Fibroblast of skin of right biceps (primary cell): Measurements from ENCODE around the gene BRSK1.
A peak's percentile ranks its signal among the peaks of the same experiment; 100 is the strongest.

Experiments used
- DNase-seq: peaks from one replicate; pipeline ENCODE4 v3.0.0-alpha.2; 2013

BRSK1 gene

DNA sequence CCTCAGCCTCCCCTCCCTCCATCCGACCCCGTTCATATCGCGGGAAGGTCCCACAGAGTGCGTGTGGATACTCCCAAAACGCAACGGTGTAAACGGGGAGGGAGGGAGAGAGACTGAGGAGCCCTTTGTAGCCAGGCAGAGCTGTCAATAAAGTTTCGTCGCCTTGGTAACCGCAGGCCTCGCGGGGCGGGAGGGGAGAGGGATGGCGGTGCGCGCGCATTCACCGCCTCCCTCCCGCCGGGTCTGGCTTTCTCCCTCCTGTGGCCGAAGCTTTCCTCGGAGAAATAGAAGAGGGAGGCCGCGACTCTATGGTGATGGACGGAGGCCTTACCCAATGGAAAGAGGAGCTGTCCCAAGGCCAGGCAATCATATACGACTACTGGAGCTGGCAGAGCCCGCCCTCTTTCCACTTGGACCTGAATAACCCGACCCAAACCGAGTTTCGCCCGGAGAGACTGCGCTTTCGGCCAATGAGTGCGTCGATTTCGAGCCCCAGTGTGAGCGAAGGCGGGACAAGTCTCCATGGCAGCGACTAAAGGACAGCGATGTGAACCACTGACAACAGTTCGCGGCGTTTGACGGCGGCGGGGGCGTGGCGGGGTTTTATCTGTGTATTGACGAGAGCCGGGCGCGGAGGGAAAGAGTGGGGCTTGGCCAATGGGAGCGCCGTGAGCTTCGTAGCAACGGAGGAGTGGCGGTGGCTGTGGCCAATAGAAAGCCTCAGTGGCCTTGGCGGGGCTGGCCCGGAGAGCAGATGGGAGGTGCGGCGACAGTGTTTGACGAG, 55.5 kb downstream of the BRSK1 start, which contains the start of gene KMT5C:
TSS of gene KMT5C (plus strand) at position 772 of the 784 bp plus-strand sequence. CDS start 2,061 bp downstream, outside the sequence.
- DNase-seq, result peak; percentile 100

DNA sequence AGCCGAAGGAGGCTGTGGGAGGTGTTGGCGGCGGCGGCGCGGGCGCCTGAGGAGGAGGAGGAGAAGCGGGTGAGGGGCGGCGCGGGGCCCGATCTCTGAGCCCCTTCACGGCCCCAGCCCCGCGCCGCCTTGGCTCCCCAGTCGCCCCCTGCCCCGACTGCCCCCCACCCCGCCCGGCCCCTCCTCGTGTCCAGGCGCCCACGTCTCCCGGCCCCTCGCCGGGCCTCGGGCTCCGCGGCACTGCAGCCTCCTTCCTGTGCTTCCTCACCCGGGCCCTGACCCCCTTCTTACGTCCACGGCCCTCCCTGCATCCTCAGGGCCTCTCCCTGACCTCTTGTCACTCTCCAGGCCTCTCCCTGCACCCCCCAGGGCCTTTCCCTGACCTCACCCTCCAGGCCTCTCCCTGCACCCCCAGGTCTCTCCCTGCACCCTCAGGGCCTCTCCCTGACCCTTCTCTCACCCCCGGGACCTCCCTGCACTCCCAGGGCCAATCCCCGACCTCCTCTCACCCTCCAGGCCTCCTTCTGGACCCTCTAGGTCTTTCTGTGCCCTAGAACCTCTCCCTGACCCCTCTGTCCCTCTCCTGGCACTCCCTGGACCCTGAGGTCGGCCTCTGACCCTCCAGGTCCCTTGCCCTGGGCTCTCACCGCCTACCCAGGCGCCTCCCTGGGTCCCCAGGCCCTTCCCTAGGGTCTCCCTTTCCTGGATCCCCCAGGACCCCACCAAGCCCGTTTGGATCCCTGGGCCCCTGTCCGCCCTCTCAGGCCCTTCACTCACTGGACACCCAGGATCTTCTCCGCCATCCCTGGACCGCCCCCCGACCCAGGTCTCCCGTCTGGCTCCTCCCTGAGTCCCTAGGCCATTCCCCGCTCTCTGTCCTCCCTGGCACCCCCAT, 56.3 kb downstream of the BRSK1 start:
- no peak for DNase-seq

DNA sequence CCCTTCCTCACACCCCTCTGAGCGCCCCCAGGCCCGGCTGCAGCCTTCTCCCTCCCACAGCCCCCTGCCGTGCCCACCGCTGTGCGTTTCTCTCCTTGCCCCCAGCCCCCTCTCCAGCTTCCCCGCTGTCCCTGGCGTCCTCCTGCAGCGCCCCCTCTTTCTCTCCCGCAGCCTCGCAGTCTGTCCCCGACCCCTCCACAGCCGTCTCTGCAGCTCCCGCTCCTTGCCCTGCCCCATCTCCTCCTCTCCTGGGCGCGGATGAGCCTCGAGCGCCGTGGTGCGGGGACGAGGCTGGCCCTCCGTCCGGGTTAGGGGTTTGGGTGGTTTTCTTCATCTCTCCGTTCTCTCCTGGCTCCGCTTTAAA, 57.0 kb downstream of the BRSK1 start:
- DNase-seq, result no peak

DNA sequence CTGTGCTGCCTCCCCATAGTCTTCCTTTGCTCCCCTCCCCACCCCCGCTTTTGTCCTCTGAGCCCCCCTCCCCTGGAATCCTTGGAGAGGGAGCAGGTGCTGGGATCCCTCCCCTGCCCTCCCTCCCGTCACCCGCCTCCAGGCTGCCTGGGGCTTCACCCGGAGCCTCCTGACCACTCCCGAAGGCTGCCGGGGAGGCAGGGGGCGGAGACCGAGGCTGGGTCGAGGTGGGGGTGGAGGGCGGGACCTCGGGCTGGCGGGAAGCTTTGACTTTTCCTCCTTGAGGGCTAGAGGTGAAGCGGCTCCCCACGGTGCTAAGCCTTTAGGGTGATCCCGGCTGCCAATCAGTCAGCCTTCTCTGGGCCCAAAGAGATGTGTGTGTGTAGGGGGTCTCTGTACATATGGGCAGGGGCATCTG, 57.4 kb downstream of the BRSK1 start:
- DNase-seq, result peak; percentile 57

DNA sequence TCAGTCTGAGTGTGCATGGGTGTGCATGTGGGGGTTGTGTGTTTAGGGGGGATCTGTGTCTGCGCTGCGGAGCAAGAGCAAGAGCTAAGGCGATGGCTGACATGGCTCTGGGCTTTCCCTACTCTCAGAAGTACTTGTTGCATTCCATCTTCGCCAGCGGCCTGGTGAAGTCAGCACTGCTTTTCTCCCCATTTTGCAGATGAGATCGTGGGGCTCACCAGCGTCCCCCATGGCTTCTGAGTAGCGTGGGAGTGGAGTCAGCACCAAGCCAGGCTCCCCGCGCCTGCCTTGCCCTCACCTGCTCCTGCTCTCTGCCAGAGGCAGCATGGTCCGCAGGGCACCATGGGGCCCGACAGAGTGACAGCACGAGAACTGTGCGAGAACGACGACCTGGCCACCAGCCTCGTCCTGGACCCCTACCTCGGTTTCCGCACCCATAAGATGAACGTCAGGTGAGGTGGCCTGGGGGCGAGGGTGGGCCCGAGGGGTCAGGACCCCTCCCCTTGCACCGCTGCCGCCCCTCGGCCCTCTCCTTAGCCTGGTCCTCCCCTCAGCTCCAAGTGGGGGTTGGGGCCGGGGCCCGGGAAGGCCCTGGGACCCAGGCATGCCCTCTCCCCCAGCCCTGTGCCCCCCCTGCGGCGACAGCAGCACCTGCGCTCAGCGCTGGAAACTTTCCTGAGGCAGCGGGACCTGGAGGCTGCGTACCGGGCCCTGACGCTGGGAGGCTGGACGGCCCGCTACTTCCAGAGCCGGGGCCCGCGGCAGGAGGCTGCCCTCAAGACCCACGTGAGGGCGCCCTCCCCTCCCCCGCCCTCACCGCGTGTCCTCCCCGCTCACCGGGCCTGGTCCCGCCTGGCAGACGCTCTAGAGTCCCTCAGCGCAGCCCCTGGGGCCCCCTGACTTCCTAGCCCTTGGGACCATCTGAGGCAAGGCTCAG, 58.1 kb downstream of the BRSK1 start:
- DNase-seq, result no peak

DNA sequence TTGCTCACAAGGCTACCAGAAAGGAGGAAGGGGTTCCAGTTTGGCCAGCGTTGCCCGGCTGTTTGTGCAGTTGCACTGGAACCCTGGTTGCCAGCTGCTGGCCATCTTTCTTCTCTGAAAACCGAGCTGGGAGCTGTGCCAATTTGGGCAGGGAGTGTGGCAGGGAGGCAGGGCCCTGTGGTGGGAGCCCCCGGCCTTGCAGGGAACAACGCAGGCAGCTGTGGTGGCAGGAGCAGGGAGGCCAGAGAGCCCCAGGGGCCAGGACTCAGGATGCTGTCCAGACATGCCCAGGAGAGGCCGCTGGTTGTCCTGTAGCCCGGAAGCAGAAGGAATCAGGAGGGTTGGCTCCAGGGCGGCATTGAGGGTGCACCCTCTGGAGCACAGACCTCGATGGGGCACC, 60.6 kb downstream of the BRSK1 start:
- DNase-seq, result no peak

DNA sequence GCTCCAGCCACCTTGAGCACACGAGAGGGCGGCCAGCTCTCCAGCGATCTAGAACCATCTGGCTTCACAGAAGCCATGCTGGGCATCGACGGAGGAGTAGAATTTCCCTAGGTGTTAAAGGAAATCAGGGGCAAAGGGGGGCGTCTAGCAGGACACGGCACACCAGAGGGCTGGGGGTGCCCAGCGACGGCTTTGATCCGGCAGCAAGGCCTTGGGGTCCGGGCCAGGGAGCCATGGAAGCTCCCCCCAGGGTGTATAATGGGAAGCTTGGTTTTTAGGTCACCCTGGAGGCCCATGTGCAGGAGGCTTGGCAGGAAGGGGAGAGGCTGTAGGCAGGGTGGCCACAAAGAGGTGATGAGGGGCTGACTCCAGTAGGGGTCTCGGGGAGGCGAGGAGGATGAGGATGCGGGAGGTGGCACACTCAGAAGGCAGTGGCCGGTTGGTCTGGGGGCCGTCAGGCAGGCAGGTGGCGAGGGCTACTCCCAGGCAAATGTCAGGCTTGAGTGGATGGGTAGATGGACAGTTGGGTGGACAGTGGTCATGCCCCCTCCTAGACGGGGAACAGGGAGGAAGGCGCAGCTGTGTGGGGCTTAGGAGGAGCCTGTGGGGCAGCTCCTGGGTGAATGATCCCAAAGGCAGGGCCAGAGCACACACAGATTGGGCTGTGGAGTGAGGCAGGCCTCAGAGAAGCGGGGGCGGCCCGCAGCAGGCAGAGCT, 61.5 kb downstream of the BRSK1 start:
- DNase-seq, result no peak

DNA sequence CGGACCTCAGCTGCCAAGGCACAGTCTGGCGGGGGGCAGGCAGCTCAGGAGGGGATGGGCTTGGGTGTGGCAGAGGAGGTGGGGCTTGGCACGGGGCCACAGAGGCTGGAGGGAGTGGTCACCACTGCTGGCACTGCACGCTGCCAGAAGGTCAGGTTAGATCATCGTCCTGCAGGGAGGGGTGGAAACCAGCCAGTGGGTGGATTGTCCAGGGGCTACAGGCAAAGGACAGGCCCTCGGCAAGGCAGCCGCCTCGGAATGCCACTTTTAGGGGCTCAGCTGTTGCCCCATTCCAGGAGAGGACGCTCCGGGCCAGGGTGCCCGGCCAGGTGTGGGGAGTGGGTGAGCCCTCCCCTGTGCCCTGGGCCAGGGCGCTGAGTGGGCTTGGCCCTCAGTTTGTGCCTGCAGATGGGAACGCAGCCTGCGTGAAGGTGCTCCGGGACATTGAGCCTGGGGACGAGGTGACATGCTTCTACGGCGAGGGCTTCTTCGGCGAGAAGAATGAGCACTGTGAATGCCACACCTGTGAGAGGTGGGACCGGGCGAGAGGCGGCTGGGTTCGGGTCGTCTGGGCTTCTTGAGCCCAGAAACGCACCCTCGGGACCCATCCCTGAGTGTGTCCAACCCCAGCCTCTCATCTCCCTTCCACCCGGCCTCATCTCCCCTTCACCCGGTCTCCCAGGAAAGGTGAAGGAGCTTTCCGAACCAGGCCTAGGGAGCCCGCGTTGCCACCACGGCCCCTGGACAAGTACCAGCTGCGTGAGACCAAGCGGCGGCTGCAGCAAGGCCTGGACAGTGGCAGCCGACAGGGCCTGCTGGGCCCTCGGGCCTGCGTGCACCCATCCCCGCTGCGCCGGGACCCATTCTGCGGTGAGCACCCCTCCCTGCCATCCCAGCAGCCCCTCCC, 62.3 kb downstream of the BRSK1 start:
- DNase-seq, result no peak

DNA sequence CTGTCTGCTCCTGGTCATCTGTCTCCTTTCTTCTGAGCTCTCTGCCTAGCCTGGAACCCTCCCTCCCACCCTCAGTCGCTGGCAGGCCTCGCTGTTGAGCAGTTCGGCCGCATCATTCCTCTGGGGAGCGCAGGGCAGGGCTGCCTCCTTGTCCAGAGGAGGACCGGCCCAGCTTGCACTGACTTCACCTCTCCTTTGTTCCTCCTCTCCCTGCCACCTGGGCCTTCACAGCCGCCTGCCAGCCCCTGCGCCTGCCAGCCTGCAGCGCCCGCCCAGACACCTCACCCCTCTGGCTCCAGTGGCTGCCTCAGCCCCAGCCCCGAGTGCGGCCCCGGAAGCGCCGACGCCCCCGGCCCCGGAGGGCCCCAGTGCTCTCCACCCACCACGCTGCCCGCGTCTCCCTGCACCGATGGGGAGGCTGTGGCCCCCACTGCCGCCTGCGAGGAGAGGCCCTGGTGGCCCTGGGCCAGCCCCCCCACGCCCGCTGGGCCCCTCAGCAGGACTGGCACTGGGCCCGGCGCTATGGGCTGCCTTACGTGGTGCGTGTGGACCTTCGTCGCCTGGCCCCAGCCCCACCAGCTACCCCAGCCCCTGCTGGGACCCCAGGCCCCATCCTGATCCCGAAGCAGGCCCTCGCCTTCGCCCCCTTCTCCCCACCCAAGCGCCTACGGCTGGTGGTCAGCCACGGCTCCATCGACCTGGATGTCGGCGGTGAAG, 63.1 kb downstream of the BRSK1 start:
- no peak for DNase-seq

DNA sequence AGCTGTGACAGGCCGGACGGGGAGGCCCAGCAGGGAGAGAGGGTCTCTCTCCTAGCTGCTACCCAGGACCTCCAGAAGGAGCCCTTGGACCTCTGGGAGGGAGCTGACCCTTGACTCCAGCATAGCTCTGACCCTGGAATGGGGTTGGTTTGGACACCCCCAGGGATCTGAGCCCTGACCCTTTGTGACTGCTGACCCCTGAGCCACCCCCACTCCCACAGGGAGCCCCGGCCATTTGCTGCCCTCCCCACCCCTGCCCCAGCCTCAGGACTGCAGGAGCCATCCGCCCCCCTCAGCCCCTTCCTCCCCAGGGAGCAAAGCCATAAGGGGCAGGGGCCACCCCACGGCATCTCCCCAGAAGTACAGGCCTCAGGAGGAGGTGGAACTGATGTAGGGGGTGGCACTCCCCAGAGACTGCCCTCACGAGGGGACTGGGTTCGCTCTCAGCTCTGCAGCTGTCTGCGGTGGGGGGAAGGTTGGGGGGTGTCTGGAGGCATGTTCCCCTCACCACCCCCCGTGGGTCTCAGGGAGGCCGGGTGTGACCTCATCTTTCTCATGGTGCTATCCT, 63.7 kb downstream of the BRSK1 start:
- DNase-seq, result no peak

DNA sequence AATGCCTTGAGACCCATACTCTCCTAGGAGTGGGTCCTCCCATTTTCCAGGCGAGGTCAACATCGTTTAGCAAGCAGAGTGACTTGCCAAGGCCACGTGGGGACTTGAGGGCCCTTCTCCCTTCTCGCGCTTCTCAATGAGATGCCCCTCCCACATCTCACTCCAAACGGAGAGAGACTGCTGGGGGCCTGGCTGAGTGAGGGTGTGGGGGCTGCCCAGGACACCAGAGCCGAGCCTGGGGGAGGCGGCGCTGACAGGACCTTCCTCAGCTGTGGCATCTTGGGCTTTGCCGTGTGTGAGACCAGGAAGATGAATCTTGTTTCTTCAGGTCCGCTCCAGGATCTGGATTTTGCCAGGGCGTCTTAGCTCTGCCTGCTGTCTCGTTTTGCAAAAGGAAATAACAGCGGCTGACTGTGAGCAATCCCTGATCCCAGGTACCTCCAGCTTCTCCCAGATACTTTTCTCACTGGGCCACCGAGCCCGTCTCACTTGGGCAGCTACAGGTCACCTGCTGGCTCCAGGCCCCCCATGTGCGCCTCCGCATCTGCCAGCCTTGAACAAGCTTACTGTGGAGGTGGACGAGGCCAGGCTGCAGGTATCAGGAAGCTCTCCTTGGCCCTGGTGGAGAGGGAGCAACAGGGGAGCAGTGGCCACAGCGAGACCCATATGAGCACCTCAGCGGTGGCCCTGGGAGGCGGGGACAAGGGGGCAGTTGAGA, 64.7 kb downstream of the BRSK1 start:
- no peak for DNase-seq

DNA sequence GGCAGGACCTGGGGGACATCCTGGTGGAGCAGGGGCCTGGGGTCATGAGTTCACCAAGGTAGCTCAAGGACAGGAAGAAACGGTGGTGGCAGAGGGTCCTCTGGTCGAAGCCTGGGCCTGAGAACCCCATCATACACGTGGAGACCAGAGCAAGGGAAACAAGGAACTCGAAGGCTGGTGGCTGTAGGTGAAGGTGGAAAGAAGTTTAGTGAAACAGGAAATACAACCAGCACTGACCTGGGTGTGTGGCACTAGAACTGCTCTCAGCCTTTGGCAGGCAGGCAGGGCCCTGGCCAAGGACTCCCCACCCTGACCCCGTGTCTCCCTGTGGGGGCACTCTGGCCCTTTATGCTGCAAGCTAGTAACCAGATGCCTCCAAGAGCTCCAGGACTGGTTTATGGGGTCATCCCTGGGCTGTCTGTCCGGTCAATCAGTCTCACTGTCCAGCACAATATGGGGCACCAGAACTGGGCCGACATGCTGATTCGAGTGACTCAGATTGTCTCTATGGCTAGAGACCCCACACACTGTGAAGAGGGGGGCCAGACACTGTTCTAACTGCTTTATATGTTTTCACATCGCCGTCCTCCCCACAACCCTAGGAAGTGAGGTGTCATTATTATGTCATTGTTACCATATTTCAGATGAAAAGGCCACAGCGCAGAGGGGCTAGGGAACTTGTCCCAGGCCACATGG, 67.0 kb downstream of the BRSK1 start:
- DNase-seq, result no peak

DNA sequence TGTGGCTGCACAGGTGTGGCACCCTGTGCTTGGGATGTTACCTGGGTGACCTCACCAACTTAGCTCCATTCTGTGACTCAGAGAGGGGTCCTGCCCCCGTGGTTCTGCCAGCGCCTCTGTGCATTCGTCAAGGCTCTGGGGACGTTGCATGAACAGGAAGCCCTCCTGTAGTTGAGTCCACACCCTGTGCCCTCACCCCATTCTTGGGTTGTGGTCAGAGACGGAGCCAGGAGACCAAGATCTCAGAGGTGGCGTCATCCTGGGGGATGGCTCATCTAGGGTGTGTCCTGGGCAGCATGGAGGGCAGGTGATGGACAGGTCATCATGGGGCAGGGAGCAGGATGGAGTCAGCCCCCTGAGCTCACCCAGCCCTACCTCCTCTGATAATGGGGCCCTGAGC, 68.2 kb downstream of the BRSK1 start:
- no peak for DNase-seq

DNA sequence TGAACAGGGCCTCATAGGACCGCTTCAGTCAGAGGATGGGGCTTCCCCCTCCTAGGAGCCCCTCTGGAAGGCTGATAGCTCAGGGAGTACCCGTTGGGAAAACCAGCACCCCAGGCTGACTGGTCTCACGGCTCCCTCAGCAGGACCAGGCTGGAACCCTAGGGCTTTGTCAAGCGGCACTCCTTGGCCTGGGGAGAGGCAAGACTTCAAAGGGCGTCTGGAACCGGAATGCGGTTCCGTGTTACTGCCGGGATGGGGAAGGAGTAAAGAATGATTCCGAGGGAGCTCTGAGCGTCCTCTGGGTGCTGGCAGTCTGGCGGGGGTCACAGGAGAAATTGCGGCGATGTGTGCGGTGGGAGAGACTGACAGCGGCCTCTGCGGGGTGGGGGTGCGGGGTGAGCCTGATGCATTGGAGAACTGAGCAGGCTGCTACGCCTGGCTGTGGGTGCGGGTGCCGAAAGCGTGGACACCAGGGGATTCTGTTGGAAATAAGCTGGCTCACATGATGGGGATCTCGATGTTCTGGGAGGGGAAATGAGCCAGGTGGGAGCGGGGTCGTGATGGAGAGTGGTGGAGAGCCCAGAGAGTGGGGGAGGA, 68.8 kb downstream of the BRSK1 start:
- no peak for DNase-seq

DNA sequence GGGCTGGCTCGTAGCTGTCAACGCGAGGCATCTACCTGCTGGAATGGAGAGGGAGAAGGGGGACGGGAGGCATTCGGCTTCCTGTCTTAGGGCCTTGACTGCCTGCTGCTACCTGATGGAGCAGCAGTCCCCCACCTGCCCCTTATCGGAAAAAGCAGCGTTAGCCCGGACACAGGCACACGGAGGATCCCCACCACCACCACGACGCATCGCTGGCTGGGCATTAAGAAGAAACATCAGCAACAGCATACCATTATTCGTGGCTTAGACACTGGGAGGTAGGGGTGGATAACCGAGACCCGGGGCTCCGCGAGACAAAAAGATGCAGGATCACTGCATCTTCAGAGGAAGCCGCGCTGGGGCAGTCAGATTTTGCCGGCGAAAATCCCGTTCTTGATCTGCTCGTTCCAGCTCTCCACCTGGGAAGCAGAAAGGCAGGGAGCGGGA, 69.6 kb downstream of the BRSK1 start:
- DNase-seq, result no peak

DNA sequence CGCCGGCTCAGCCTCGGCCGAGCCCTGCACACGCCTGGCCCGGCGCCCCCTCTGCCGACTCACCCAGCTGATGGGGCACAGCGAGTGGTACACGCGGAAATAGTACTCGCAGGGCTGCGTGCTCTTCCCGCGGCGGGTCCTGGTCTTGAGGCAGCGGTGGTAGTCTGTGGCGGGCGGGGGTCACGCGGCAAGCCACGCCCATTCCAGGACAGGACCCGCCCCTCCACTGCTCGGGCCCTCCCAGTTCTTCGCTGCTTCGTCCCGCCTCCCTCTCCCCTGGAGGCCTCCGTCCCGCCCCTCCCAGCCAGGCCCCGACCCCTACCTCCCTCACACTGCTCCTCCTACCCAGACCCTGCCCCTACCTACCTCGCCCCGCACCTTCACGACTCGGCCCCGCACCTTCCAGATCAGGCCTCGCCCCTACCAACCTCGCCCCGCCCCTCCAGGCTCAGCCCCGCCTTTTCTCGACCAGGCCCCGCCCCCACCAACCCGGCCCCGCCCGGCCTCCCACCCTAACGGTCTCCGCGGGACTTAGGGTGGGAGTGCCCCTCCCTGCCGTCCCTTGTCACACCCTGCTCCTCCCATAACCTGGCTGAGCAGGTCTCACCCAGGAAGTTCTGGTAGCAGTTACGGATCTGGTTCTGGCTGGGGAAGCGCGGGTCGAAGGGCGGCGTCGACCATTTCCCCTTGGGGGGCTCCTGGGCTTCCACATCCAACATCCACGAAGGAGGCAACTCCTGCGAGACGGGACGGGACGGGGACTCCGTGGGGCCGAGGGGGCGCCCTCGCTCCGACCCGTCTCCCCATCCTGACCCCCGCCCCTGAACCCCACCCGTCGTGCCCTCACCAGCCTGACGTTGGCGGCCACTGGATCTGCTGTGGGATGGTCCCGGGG, 70.3 kb downstream of the BRSK1 start:
- DNase-seq, result peak; percentile 58

DNA sequence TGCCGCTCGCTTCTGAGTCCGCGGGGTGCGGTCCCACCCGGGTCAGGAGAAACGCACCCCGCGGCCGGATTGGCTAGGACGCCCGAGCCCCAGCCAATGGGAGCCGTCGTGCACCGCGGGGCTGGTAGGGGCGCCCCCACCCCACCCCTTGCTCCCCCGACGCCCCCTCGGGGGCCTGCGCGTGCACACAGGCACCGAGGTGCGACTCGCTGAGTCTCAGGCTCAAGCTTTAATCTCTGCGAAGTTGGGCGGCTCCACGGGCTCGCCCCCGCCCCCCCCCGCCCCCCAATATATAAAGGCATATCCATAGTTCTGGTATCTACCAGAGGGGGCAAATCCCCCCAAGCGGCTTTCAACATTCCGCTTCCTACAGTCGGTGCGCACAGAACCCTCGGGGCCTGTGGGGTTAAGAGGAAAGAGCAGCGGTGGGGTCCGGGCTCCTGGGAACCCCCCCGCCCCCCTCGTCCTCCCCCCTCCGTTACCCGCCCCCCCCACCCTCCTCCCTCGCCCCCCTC, 71.0 kb downstream of the BRSK1 start, which contains the start of gene COX6B2:
TSS of gene COX6B2 (minus strand) at position 22 of the 515 bp plus-strand sequence. CDS start 198 bp downstream, outside the sequence.
- DNase-seq, result no peak
